Keratinocyte (primary cell): ENCODE results near the gene TNPO3. TPM values are rescaled to one million over a fixed set of nuclear protein-coding genes. Genes with fewer than 3 reads are reported as not detected.

ENCODE experiments used
- DNase-seq: peaks from one replicate; pipeline ENCODE4 v3.0.0-alpha.2; 2011; ENCODE audit warnings: low read depth, missing footprints, low spot score
- FAIRE-seq: peaks from 2 replicates; lab custom pipeline; 2011; peaks lifted over from hg19 to GRCh38; lab: Jason Lieb, UNC
- H2AFZ ChIP-seq: 2 replicates; pipeline ENCODE4 v1.6.0; 2012; ENCODE audit warnings: low read length, control low read depth, inconsistent platforms; ENCODE audit not compliant: control insufficient read depth
- H3K27ac ChIP-seq: 2 replicates; pipeline ENCODE4 v1.5.1; 2011; ENCODE audit warnings: low read length; ENCODE audit not compliant: control insufficient read depth, insufficient read depth
- H3K27me3 ChIP-seq: 3 replicates; pipeline ENCODE4 v1.6.0; 2011; ENCODE audit warnings: low read length; ENCODE audit not compliant: control insufficient read depth, insufficient read depth; ENCODE audit errors: extremely low read depth
- H3K36me3 ChIP-seq, 2 experiments: 2 replicates in 1 of 2; 3 replicates in 1 of 2; pipeline ENCODE4 v1.5.1; 2011; ENCODE audit warnings: low read length in 2 of 2, mild to moderate bottlenecking in 1 of 2; ENCODE audit not compliant: control insufficient read depth in 2 of 2, insufficient read depth in 2 of 2; ENCODE audit errors: extremely low read depth in 1 of 2
- H3K4me1 ChIP-seq: 3 replicates; pipeline ENCODE4 v1.5.1; 2011; ENCODE audit warnings: low read length; ENCODE audit not compliant: control insufficient read depth, insufficient read depth; ENCODE audit errors: extremely low read depth
- H3K4me2 ChIP-seq: 3 replicates; pipeline ENCODE4 v1.6.0; 2011; ENCODE audit warnings: low read depth, low read length; ENCODE audit not compliant: control insufficient read depth, insufficient read depth; ENCODE audit errors: extremely low read depth
- H3K4me3 ChIP-seq, 3 experiments: fragments of 200-600 bp in 1 of 3; sonication (generic) in 1 of 3; 2 replicates in 2 of 3; 3 replicates in 1 of 3; pipeline ENCODE4 v1.5.1; 2011 to 2016; ENCODE audit warnings: low read length in 3 of 3, mild to moderate bottlenecking in 3 of 3, control low read depth in 2 of 3, inconsistent platforms in 1 of 3, low read depth in 1 of 3, mixed read lengths in 1 of 3, mixed run types in 1 of 3, moderate library complexity in 1 of 3; ENCODE audit not compliant: control insufficient read depth in 2 of 3, insufficient read depth in 2 of 3; ENCODE audit errors: extremely low read depth in 1 of 3
- H3K79me2 ChIP-seq: 2 replicates; pipeline ENCODE4 v1.6.0; 2012; ENCODE audit warnings: low read length; ENCODE audit not compliant: control insufficient read depth, insufficient read depth
- H3K9ac ChIP-seq: 3 replicates; pipeline ENCODE4 v1.6.0; 2011; ENCODE audit warnings: low read length; ENCODE audit not compliant: control insufficient read depth, insufficient read depth; ENCODE audit errors: extremely low read depth
- H3K9me1 ChIP-seq: 3 replicates; pipeline ENCODE4 v1.6.0; 2011; ENCODE audit warnings: low read length; ENCODE audit not compliant: control insufficient read depth, insufficient read depth; ENCODE audit errors: extremely low read depth
- H3K9me3 ChIP-seq: 2 replicates; pipeline ENCODE4 v1.5.1; 2012; ENCODE audit warnings: low read depth, low read length; ENCODE audit not compliant: control insufficient read depth
- H4K20me1 ChIP-seq: 3 replicates; pipeline ENCODE4 v1.6.0; 2011; ENCODE audit warnings: low read length; ENCODE audit not compliant: control insufficient read depth, insufficient read depth; ENCODE audit errors: extremely low read depth
- EZH2 ChIP-seq: IDR thresholded peaks from one replicate; pipeline ENCODE4 v1.6.1; 2012; ENCODE audit warnings: inconsistent platforms, mild to moderate bottlenecking, low read length, moderate library complexity
- dilution Hi-C: fragments of 300-500 bp; cut with MboI; formaldehyde crosslinking; loops from one replicate; pipeline ENCODE4 v1.7.0; 2020; ENCODE audit warnings: low sequenced_read_pairs; ENCODE audit not compliant: extremely low pct_ligation_motif_present
- polyA plus RNA-seq, 5 experiments: library from polyadenylated mRNA; depleted of rRNA in 3 of 5; stranded (reverse) in 3 of 5; stranded (forward) in 1 of 5; unstranded in 1 of 5; fragments of >200 nt; gene quantifications; 1 replicate in 1 of 5; 2 replicates in 3 of 5; 3 replicates in 1 of 5; pipeline versions ENCODE4 v1.2.1 to v1.2.3, GENCODE V29; 2011 to 2012; ENCODE audit warnings: missing spikeins in 2 of 5, low read depth in 1 of 5, low replicate concordance in 1 of 5
- TF ChIP-seq, protein P1 (sequence below), 3 experiments: IDR thresholded peaks in 1 of 3; conservative IDR thresholded peaks in 1 of 3; optimal IDR thresholded peaks in 1 of 3; 2 replicates in 2 of 3; 3 replicates in 1 of 3; pipeline versions ENCODE3 to v1.5.1; 2011; ENCODE audit warnings: low read length in 3 of 3, mild to moderate bottlenecking in 3 of 3, moderate library complexity in 2 of 3, control low read depth in 1 of 3, inconsistent platforms in 1 of 3; ENCODE audit not compliant: insufficient read depth in 2 of 3; ENCODE audit errors: extremely low read depth in 1 of 3

The TNPO3 gene
- polyA plus RNA-seq, 1 donor (not counting 4 experiments of a cell fraction or from before 2014, with no cell fraction given), result 35.1 TPM

DNA sequence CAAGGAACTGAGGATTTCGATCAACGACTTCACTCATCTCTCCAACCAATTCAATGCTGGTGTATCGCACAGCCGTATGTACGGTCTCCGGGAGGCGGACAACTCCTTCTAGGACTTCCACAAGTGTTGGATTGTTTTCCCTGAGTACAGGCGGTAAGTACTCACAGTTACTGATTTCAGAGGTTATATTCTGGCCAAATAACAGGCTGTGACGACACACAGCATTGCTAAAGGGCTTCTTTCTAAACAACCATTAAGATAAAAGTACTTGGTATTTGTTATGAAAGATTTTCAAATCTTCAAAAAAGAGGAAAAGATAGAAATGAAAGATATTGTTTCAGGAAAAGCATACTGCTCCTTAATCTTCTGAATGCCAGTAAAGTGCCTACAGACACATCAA lies 65.0 kb downstream of the TNPO3 start:
- Histone ChIP-seq H3K4me2 (no peak overlapping the region), H3K27me3 (no peaks in the 10 kb centered on the region), H2AFZ (no peak overlapping the region), H3K79me2 (no peaks in the 10 kb centered on the region), H3K9me3 (no peaks in the 10 kb centered on the region), H3K36me3 (peaks cover 15 to 16% of the 10 kb centered on the region in 2 experiments), H3K27ac (no peak overlapping the region), H3K9ac (no peak overlapping the region), H3K4me1 (no peaks in the 10 kb centered on the region), H4K20me1 (no peaks in the 10 kb centered on the region), H3K9me1 (no peaks in the 10 kb centered on the region), H3K4me3 (no peak overlapping the region)
- DNase-seq (no peak), FAIRE-seq (no peak)
- TF ChIP-seq, protein P1, sequence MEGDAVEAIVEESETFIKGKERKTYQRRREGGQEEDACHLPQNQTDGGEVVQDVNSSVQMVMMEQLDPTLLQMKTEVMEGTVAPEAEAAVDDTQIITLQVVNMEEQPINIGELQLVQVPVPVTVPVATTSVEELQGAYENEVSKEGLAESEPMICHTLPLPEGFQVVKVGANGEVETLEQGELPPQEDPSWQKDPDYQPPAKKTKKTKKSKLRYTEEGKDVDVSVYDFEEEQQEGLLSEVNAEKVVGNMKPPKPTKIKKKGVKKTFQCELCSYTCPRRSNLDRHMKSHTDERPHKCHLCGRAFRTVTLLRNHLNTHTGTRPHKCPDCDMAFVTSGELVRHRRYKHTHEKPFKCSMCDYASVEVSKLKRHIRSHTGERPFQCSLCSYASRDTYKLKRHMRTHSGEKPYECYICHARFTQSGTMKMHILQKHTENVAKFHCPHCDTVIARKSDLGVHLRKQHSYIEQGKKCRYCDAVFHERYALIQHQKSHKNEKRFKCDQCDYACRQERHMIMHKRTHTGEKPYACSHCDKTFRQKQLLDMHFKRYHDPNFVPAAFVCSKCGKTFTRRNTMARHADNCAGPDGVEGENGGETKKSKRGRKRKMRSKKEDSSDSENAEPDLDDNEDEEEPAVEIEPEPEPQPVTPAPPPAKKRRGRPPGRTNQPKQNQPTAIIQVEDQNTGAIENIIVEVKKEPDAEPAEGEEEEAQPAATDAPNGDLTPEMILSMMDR (optimal IDR thresholded peaks at IDR 0.05 in 1 of 3, IDR thresholded peaks at IDR 0.05 in 1 of 3, conservative IDR thresholded peaks at IDR 0.05 in 1 of 3; ENCODE audit: extremely low read depth in 1 of 3, insufficient read depth in 2 of 3, low read length in 3 of 3), result no peak
- no peak for TF ChIP-seq EZH2
- dilution Hi-C loops, result no loop called here

DNA sequence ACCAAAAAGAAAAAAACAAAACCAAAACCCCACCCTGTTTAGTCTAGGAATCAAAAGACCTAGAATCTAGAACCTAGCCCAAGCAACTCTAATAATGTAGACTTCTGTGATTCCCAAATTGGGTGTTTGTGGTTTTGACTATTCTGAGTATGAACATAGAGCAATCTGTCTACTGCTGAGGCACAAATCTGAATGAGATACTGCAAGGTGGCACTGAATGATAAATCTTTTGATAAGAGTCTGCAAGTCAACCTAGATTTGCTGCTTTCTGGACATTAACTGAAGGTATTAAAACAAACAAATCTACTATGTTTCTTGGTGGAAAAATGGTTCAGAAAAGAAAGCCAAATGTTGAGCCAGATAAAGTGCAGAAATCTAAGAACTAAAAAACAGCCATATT lies 66.5 kb downstream of the TNPO3 start:
- H3K9ac ChIP-seq, result no peak overlapping the region
- no peak overlapping the region for H3K4me3 ChIP-seq
- FAIRE-seq (no peak), DNase-seq (no peak)
- no peaks in the 10 kb centered on the region for H3K79me2 ChIP-seq
- no peak overlapping the region for H2AFZ ChIP-seq
- dilution Hi-C loops, result no loop called here
- H4K20me1 ChIP-seq, result no peaks in the 10 kb centered on the region
- H3K36me3 ChIP-seq, result peaks cover 13 to 19% of the 10 kb centered on the region in 2 experiments
- no peak overlapping the region for H3K27ac ChIP-seq
- H3K4me2 ChIP-seq, result no peak overlapping the region
- no peaks in the 10 kb centered on the region for H3K9me1 ChIP-seq
- no peaks in the 10 kb centered on the region for H3K4me1 ChIP-seq
- no peaks in the 10 kb centered on the region for H3K27me3 ChIP-seq
- TF ChIP-seq EZH2, result no peak
- TF ChIP-seq, protein P1 (optimal IDR thresholded peaks at IDR 0.05 in 1 of 3, IDR thresholded peaks at IDR 0.05 in 1 of 3, conservative IDR thresholded peaks at IDR 0.05 in 1 of 3; ENCODE audit: extremely low read depth in 1 of 3, insufficient read depth in 2 of 3, low read length in 3 of 3), result no peak
- H3K9me3 ChIP-seq, result no peaks in the 10 kb centered on the region
